Activated CD8-positive, alpha-beta T cell treated with anti-CD3 and anti-CD28 coated beads for 36 hours (primary cell): ENCODE data around the gene ATP6V1B1. TPM values are rescaled to one million over a fixed set of nuclear protein-coding genes. Genes with fewer than 3 reads are reported as not detected.
"Not testable (repeated sequence)": the region's sequence is repeated elsewhere in the genome, so short reads cannot be mapped to it uniquely, and the experiment has no call there.

Experiments used
- ATAC-seq: fragments of 200-7000 bp; cut with Tn5 transposase; one replicate; pipeline ENCODE4 v1.10.0; 2021; ENCODE audit warnings: mild to moderate bottlenecking, moderate library complexity
- CTCF ChIA-PET: fragments of 350-600 bp; sonication (Branson Sonifier 250); formaldehyde crosslinking; loops from one replicate; lab custom pipeline; 2021; ENCODE audit warnings: antibody characterized with exemption; lab: Charles Lee
- POLR2A ChIA-PET: fragments of 350-600 bp; sonication (Branson Sonifier 250); formaldehyde crosslinking; loops from one replicate; lab custom pipeline; 2021; ENCODE audit warnings: antibody characterized with exemption; lab: Charles Lee
- DNase-seq: peaks from one replicate; pipeline ENCODE4 v3.0.0-alpha.2; 2020
- H3K27ac Mint-ChIP-seq: one replicate; pipeline ENCODE4 v1.8.0; 2021; ENCODE audit warnings: mild to moderate bottlenecking, mixed read lengths
- H3K27me3 Mint-ChIP-seq: one replicate; pipeline ENCODE4 v1.8.0; 2021; ENCODE audit warnings: mixed read lengths
- H3K36me3 Mint-ChIP-seq: one replicate; pipeline ENCODE4 v1.8.0; 2021; ENCODE audit warnings: low read depth, mixed read lengths
- H3K4me1 Mint-ChIP-seq: one replicate; pipeline ENCODE4 v1.8.0; 2021; ENCODE audit warnings: low read depth, mixed read lengths
- H3K4me3 Mint-ChIP-seq: one replicate; pipeline ENCODE4 v1.8.0; 2021; ENCODE audit warnings: mild to moderate bottlenecking, moderate library complexity, mixed read lengths
- H3K9me3 Mint-ChIP-seq: one replicate; pipeline ENCODE4 v1.8.0; 2021; ENCODE audit warnings: mixed read lengths
- intact Hi-C: fragments of 100-400 bp; cut with micrococcal nuclease; formaldehyde crosslinking; loops from one replicate; pipeline ENCODE4 v1.10.0; 2022
- total RNA-seq, 2 experiments: library from RNA; stranded (reverse); gene quantifications; one replicate each; pipeline ENCODE4 v1.2.3, GENCODE V29; 2021
- TF ChIP-seq, protein P1 (sequence below): fragments of 200-600 bp; IDR thresholded peaks from one replicate; pipeline ENCODE4 v1.8.0; 2022; ENCODE audit warnings: antibody characterized with exemption, mild to moderate bottlenecking

ATP6V1B1 gene
- total RNA-seq, 2 experiments from 2014 or later: not detected

DNA sequence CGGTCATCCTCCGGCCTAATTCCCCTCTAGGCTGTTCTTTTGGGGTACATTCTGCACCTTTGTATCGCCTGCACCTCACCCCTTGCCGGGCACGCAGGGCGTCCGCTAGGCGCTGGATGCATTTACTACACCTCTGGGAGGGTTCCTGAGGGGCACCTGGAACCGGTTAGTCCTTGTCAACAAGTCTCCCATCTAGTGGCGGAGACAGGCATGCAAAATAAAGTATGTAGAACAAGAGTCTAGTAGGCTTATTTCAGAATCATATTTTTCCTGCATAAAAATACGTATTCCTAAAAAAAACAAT, 59.7 kb downstream of the ATP6V1B1 start:
- peaks cover 32% of the 10 kb centered on the region for H3K4me1 Mint-ChIP-seq

DNA sequence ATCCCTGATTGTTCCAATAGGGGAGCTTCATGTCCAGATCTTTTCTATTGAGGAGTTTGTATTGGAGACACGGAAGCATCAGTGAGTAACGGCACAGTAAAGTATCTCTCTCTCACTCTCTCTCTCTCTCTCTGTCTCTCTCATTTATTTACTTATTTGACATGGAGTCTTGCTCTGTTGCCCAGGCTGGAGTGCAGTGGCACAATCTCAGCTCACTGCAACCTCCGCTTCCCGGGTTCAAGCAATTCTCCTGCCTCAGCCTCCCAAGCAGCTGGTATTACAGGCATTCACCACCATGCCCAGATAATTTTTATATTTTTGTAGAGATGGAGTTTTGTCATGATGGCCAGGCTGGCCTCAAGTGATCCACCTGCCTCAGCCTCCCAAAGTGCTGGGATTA, 63.2 kb downstream of the ATP6V1B1 start:
- H3K27ac Mint-ChIP-seq, intact Hi-C loops, H3K4me3 Mint-ChIP-seq, ATAC-seq, H3K27me3 Mint-ChIP-seq, DNase-seq, H3K9me3 Mint-ChIP-seq, H3K36me3 Mint-ChIP-seq: not testable (repeated sequence)
- peaks cover 22% of the 10 kb centered on the region for H3K4me1 Mint-ChIP-seq
- CTCF ChIA-PET: interaction anchor here (3.6 kb wide), 1 partner anchor 14 kb away, joined by 14 read pairs; no protein-coding TSS in a partner anchor
- POLR2A ChIA-PET: interaction anchor here (0.8 kb wide), 1 partner anchor 34 kb away, joined by 3 read pairs; no protein-coding TSS in a partner anchor

More for the DNA sequence above, 59.7 kb downstream of the ATP6V1B1 start:
- no peaks in the 10 kb centered on the region for H3K27me3 Mint-ChIP-seq
- DNase-seq (peak; percentile 71), ATAC-seq (peak; percentile 40)
- H3K36me3 Mint-ChIP-seq: peaks cover 14% of the 10 kb centered on the region
- intact Hi-C loops: loop anchor here (2.0 kb wide), 1 partner anchor 31 kb away; no protein-coding TSS in a partner anchor
- CTCF ChIA-PET: no interaction called here
- peak overlapping the region; percentile 79 for H3K4me3 Mint-ChIP-seq
- H3K27ac Mint-ChIP-seq: peak overlapping the region; percentile 75
- H3K9me3 Mint-ChIP-seq: no peaks in the 10 kb centered on the region
- POLR2A ChIA-PET: interaction anchor here (0.7 kb wide), 1 partner anchor 1531 kb away, joined by 3 read pairs; no protein-coding TSS in a partner anchor
- TF ChIP-seq, protein P1, sequence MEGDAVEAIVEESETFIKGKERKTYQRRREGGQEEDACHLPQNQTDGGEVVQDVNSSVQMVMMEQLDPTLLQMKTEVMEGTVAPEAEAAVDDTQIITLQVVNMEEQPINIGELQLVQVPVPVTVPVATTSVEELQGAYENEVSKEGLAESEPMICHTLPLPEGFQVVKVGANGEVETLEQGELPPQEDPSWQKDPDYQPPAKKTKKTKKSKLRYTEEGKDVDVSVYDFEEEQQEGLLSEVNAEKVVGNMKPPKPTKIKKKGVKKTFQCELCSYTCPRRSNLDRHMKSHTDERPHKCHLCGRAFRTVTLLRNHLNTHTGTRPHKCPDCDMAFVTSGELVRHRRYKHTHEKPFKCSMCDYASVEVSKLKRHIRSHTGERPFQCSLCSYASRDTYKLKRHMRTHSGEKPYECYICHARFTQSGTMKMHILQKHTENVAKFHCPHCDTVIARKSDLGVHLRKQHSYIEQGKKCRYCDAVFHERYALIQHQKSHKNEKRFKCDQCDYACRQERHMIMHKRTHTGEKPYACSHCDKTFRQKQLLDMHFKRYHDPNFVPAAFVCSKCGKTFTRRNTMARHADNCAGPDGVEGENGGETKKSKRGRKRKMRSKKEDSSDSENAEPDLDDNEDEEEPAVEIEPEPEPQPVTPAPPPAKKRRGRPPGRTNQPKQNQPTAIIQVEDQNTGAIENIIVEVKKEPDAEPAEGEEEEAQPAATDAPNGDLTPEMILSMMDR: peak; percentile 45

DNA sequence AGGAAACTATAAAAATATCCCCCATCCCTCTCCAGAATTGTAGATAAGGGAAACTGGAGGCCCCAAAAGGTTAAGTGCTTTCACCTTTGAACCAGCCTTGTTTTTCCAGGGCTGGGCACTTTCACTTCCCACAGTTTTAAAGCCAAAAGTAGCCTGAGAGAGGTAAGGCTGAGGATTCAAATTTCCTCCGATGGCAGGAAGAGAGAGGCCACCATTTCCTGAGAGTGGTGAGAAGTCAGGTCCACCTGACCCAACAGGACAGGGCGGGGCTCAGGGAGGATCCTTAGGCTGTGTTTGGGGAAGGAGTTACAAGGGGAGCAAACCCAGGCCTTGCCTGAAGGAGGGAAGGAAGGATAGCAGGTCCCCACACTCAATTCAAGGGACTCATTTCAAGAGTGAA, 63.7 kb downstream of the ATP6V1B1 start:
- Mint-ChIP-seq H3K27ac (no peak overlapping the region), H3K27me3 (peaks cover 3% of the 10 kb centered on the region), H3K9me3 (no peaks in the 10 kb centered on the region), H3K36me3 (no peaks in the 10 kb centered on the region), H3K4me3 (no peak overlapping the region), H3K4me1 (peaks cover 21% of the 10 kb centered on the region)
- intact Hi-C loops: no loop called here
- ATAC-seq (no peak), DNase-seq (no peak)
- POLR2A ChIA-PET: no interaction called here
- CTCF ChIA-PET: interaction anchor here (3.6 to 4.0 kb wide), 3 partner anchors 14 to 34 kb away, joined by 14 to 53 read pairs (median 39); no protein-coding TSS in a partner anchor
- TF ChIP-seq, protein P1: no peak

DNA sequence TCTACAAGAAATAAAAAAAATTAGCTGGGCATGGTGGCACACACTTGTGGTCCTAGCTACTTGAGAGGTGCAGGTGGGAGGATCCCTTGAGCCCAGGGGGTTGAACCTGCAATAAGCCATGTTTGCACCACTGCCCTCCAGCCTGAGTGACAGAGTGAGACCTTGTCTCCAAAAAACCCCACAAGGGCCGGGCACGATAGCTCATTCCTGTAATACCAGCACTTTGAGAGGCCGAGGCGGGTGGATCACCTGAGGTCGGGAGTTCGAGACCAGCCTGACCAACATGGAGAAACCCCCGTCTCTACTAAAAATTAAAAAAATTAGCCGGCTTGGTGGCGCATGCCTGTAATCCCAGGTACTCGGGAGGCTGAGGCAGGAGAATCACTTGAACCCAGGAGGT, 64.2 kb downstream of the ATP6V1B1 start:
- H3K36me3 Mint-ChIP-seq, H3K4me3 Mint-ChIP-seq, H3K9me3 Mint-ChIP-seq, ATAC-seq, DNase-seq, POLR2A ChIA-PET, H3K27ac Mint-ChIP-seq, intact Hi-C loops, H3K27me3 Mint-ChIP-seq: not testable (repeated sequence)
- CTCF ChIA-PET: interaction anchor here (0.9 to 4.0 kb wide), 4 partner anchors 15 to 52 kb away, joined by 4 to 53 read pairs (median 24); no protein-coding TSS in a partner anchor
- peaks cover 21% of the 10 kb centered on the region for H3K4me1 Mint-ChIP-seq

DNA sequence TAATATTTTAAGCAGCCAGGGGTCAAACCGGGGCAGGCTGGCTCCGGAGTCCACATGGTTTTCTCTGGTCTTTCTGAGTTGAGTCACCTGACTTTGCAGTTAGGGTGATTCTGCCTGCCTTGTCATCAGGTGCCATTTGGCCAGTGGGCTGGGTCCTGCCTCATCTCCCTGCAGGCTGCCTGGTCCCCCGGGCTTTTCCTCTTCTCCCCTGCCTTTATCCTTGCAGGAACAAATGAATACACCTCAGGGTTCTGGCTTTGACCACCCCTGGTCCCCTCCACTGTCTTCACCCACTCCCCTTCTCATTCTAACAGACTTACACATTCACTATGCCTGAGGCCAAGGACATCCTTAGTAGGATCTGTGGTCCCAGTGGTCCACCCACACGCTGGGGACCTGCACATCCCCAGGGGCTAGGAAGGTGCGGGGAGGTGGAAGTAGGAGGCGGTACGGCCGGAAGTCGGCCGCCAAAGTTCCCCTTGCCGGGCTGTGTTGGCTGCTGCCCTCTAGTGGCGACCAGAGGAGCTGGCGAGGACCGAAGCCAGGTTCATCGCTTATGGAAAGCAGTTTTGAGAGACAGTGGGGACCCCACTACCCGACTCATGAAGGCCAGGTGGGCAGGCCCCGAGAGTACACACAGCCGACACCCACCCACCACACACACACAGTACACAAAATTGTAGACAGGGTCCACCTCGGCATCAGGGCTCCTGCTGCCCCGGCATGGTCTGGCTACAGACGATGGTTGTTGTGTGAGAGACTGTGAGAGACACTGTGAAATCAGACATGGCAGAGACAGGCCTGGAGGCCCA, 65.3 kb downstream of the ATP6V1B1 start:
- Mint-ChIP-seq H3K4me1 (peaks cover 16% of the 10 kb centered on the region), H3K36me3 (no peaks in the 10 kb centered on the region), H3K27me3 (peaks cover 3% of the 10 kb centered on the region), H3K27ac (peak overlapping the region; percentile 79), H3K4me3 (peak overlapping the region; percentile 72), H3K9me3 (no peaks in the 10 kb centered on the region)
- TF ChIP-seq, protein P1: peak; percentile 89
- intact Hi-C loops: no loop called here
- POLR2A ChIA-PET: interaction anchor here (0.6 kb wide), 2 partner anchors 10 to 1780 kb away, joined by 3 to 5 read pairs; no protein-coding TSS in a partner anchor
- ATAC-seq (peak; percentile 96), DNase-seq (peak; percentile 86)
- CTCF ChIA-PET: interaction anchor here (0.7 to 4.0 kb wide), 21 partner anchors 8 to 151 kb away, joined by 3 to 53 read pairs (median 5); partner anchors contain the start of genes ANKRD53 and MPHOSPH10
